ENCODE results near the gene METTL25.

METTL25 gene

DNA sequence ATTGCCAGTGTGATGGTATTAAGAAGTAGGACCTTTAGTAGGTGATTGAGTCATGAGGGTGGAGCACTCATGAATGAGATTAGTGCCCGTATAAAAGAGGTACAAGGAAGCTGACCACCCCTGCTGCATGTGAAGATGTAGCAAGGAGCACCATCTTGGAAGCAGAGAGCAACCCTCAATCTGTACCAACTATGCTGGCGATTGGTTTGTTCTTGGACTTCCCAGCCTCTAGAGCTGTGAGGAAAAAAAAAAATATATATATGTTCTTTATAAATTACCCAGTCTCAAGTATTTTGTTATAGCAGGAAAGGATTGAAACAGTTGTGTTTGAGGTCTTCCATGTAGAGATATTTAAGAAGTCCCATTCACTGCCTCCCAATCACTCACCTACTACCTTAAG, 16.9 kb downstream of the METTL25 start:
- no CpG with 5 or more reads among the region's 2 CpGs for WGBS (ENCODE audit: extremely low coverage, insufficient coverage, insufficient read length)
- no peak overlapping the region for H2AFZ ChIP-seq (ENCODE audit: insufficient read depth, low read length, poor library complexity)
- H3K9me3 ChIP-seq (ENCODE audit: insufficient read depth, low read depth, low read length), result peaks cover 3% of the 10 kb centered on the region
- no peak overlapping the region for H3K4me2 ChIP-seq (ENCODE audit: low read length)
- H4K91ac ChIP-seq (ENCODE audit: low read depth, low read length), result no peak overlapping the region
- no peaks in the 10 kb centered on the region for H3K4me1 ChIP-seq (ENCODE audit: control insufficient read depth in 1 of 2, insufficient read depth in 2 of 2, low read length in 2 of 2)
- H3K79me2 ChIP-seq (ENCODE audit: control insufficient read depth, insufficient read depth, low read length, poor library complexity), result no peaks in the 10 kb centered on the region
- no peak overlapping the region for H4K8ac ChIP-seq (ENCODE audit: low read depth, low read length)
- no peak overlapping the region for H3K27ac ChIP-seq (ENCODE audit: low read depth, low read length)
- H3K79me1 ChIP-seq (ENCODE audit: low read length), result no peaks in the 10 kb centered on the region
- H4K12ac ChIP-seq (ENCODE audit: low read depth, low read length), result no peak overlapping the region
- H3K14ac ChIP-seq (ENCODE audit: low read length), result no peak overlapping the region
- H2BK12ac ChIP-seq (ENCODE audit: low read length), result no peak overlapping the region
- H2BK120ac ChIP-seq (ENCODE audit: insufficient read depth, low read length, poor library complexity), result no peak overlapping the region
- H2BK5ac ChIP-seq (ENCODE audit: low read depth, low read length, poor library complexity), result no peak overlapping the region
- H2AK5ac ChIP-seq (ENCODE audit: low read length), result no peak overlapping the region
- no peaks in the 10 kb centered on the region for H3K36me3 ChIP-seq (ENCODE audit: control insufficient read depth in 1 of 2, insufficient read depth in 2 of 2, low read length in 2 of 2)
- H3K4me3 ChIP-seq (ENCODE audit: low read depth, low read length), result no peak overlapping the region
- H3K23ac ChIP-seq (ENCODE audit: low read length), result no peak overlapping the region
- no peak overlapping the region for H3K4ac ChIP-seq (ENCODE audit: low read depth, low read length)
- no peaks in the 10 kb centered on the region for H3K27me3 ChIP-seq (ENCODE audit: insufficient read depth, low read length)
- no peak overlapping the region for H3K18ac ChIP-seq (ENCODE audit: low read length)
- H3K9ac ChIP-seq (ENCODE audit: low read length), result no peak overlapping the region
- no peak for DNase-seq

DNA sequence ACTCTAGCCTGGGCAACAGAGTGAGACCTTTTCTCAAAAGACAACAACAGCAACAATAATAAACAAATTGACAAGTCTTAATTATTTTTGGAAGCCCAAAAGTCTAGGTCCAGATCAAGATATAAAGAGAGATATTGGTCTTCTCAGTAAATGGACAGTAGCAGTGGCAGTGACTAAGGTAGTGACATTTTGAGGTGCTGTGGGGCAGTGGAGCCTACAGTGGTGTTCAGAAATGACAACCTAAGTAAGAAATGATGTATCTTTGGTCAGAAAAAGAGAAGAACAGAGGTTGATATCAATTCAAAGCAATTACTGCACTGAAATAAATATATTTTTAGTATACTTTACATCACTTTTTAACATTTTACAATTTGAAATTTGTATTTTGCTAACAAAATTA, 20.7 kb downstream of the METTL25 start:
- H4K91ac ChIP-seq (ENCODE audit: low read depth, low read length), result no peak overlapping the region
- H3K27ac ChIP-seq (ENCODE audit: low read depth, low read length), result no peak overlapping the region
- no peak overlapping the region for H3K23ac ChIP-seq (ENCODE audit: low read length)
- no peak overlapping the region for H4K8ac ChIP-seq (ENCODE audit: low read depth, low read length)
- no peaks in the 10 kb centered on the region for H3K79me1 ChIP-seq (ENCODE audit: low read length)
- H3K79me2 ChIP-seq (ENCODE audit: control insufficient read depth, insufficient read depth, low read length, poor library complexity), result no peaks in the 10 kb centered on the region
- no peak overlapping the region for H2BK12ac ChIP-seq (ENCODE audit: low read length)
- H3K4me3 ChIP-seq (ENCODE audit: low read depth, low read length), result no peak overlapping the region
- no peak overlapping the region for H3K18ac ChIP-seq (ENCODE audit: low read length)
- no peak overlapping the region for H2BK5ac ChIP-seq (ENCODE audit: low read depth, low read length, poor library complexity)
- no peak overlapping the region for H2AFZ ChIP-seq (ENCODE audit: insufficient read depth, low read length, poor library complexity)
- H3K4ac ChIP-seq (ENCODE audit: low read depth, low read length), result no peak overlapping the region
- no peaks in the 10 kb centered on the region for H3K27me3 ChIP-seq (ENCODE audit: insufficient read depth, low read length)
- H3K4me1 ChIP-seq (ENCODE audit: control insufficient read depth in 1 of 2, insufficient read depth in 2 of 2, low read length in 2 of 2), result no peaks in the 10 kb centered on the region
- H2BK120ac ChIP-seq (ENCODE audit: insufficient read depth, low read length, poor library complexity), result no peak overlapping the region
- H3K14ac ChIP-seq (ENCODE audit: low read length), result no peak overlapping the region
- peaks cover under 1% of the 10 kb centered on the region for H3K9me3 ChIP-seq (ENCODE audit: insufficient read depth, low read depth, low read length)
- no peak overlapping the region for H3K4me2 ChIP-seq (ENCODE audit: low read length)
- DNase-seq, result no peak
- H4K12ac ChIP-seq (ENCODE audit: low read depth, low read length), result no peak overlapping the region
- H2AK5ac ChIP-seq (ENCODE audit: low read length), result no peak overlapping the region
- H3K9ac ChIP-seq (ENCODE audit: low read length), result no peak overlapping the region
- H3K36me3 ChIP-seq (ENCODE audit: control insufficient read depth in 1 of 2, insufficient read depth in 2 of 2, low read length in 2 of 2), result no peaks in the 10 kb centered on the region

DNA sequence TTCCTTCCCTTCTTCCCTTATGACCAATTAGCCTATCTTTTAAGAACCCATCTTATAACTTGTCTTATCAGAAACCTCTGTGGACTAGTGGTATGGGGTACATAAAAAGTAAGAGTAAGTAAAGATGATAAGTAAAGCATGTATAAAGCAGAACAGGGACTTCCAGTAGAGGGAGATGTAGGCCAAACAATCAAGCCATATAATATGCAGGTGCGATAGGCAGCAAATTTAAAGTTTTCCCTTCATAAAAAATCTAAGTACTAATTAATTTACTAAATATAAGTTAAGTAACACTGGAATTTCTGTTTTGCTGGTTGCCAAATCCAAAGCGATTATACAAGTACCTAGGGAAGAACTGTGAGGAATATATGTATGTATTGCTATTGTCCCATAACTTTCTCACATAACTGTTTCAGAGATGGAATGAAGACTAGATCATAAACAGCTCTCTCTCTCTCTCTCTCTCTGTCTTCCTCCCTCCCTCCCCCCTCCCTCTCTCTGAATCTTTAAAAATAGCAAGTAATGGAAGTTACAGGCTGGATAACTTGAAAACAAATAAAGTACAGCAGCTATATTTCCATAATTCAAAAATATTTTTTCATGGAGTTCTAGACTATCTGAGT, 25.7 kb downstream of the METTL25 start:
- Histone ChIP-seq H3K79me1 (ENCODE audit: low read length) (no peaks in the 10 kb centered on the region), H3K23ac (ENCODE audit: low read length) (no peak overlapping the region), H4K91ac (ENCODE audit: low read depth, low read length) (no peak overlapping the region), H2AK5ac (ENCODE audit: low read length) (no peak overlapping the region), H3K14ac (ENCODE audit: low read length) (no peak overlapping the region), H3K27me3 (ENCODE audit: insufficient read depth, low read length) (no peaks in the 10 kb centered on the region), H3K4ac (ENCODE audit: low read depth, low read length) (no peak overlapping the region), H3K27ac (ENCODE audit: low read depth, low read length) (no peak overlapping the region), H3K4me3 (ENCODE audit: low read depth, low read length) (no peak overlapping the region), H3K9ac (ENCODE audit: low read length) (no peak overlapping the region), H2BK5ac (ENCODE audit: low read depth, low read length, poor library complexity) (no peak overlapping the region), H3K9me3 (ENCODE audit: insufficient read depth, low read depth, low read length) (no peaks in the 10 kb centered on the region), H3K36me3 (ENCODE audit: control insufficient read depth in 1 of 2, insufficient read depth in 2 of 2, low read length in 2 of 2) (no peaks in the 10 kb centered on the region), H2BK120ac (ENCODE audit: insufficient read depth, low read length, poor library complexity) (no peak overlapping the region), H3K4me1 (ENCODE audit: control insufficient read depth in 1 of 2, insufficient read depth in 2 of 2, low read length in 2 of 2) (no peaks in the 10 kb centered on the region), H2BK12ac (ENCODE audit: low read length) (no peak overlapping the region), H3K4me2 (ENCODE audit: low read length) (no peak overlapping the region), H3K18ac (ENCODE audit: low read length) (no peak overlapping the region), H4K12ac (ENCODE audit: low read depth, low read length) (no peak overlapping the region), H3K79me2 (ENCODE audit: control insufficient read depth, insufficient read depth, low read length, poor library complexity) (no peaks in the 10 kb centered on the region), H2AFZ (ENCODE audit: insufficient read depth, low read length, poor library complexity) (no peak overlapping the region), H4K8ac (ENCODE audit: low read depth, low read length) (no peak overlapping the region)
- no CpG with 5 or more reads among the region's 2 CpGs for WGBS (ENCODE audit: extremely low coverage, insufficient coverage, insufficient read length)
- DNase-seq, result peak in 1 of 2 donors; percentile 17

DNA sequence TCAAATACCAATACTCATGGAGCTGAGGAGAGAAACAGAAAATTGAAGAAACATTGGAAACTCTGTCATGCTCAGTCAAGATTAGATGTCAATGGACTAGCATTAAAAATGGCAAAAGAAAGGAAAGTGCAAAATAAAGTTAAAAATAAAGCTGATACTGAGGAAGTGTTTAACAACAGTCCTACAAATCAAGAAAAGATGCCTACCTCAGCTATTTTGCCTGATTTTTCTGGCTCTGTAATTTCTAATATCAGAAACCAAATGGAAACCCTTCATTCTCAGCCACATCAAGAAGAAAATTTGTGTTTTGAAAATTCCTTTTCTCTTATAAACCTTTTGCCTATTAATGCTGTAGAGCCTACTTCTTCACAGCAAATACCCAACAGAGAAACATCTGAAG, 40.5 kb downstream of the METTL25 start:
- Histone ChIP-seq H2AFZ (ENCODE audit: insufficient read depth, low read length, poor library complexity) (no peak overlapping the region), H2BK5ac (ENCODE audit: low read depth, low read length, poor library complexity) (no peak overlapping the region), H4K8ac (ENCODE audit: low read depth, low read length) (no peak overlapping the region), H3K79me1 (ENCODE audit: low read length) (no peaks in the 10 kb centered on the region), H2BK120ac (ENCODE audit: insufficient read depth, low read length, poor library complexity) (no peak overlapping the region), H3K4me3 (ENCODE audit: low read depth, low read length) (no peak overlapping the region), H3K9me3 (ENCODE audit: insufficient read depth, low read depth, low read length) (no peaks in the 10 kb centered on the region), H2AK5ac (ENCODE audit: low read length) (no peak overlapping the region), H3K18ac (ENCODE audit: low read length) (no peak overlapping the region), H3K4me1 (ENCODE audit: control insufficient read depth in 1 of 2, insufficient read depth in 2 of 2, low read length in 2 of 2) (no peaks in the 10 kb centered on the region), H3K36me3 (ENCODE audit: control insufficient read depth in 1 of 2, insufficient read depth in 2 of 2, low read length in 2 of 2) (no peaks in the 10 kb centered on the region), H3K23ac (ENCODE audit: low read length) (no peak overlapping the region), H3K79me2 (ENCODE audit: control insufficient read depth, insufficient read depth, low read length, poor library complexity) (no peaks in the 10 kb centered on the region), H4K91ac (ENCODE audit: low read depth, low read length) (no peak overlapping the region), H3K27ac (ENCODE audit: low read depth, low read length) (no peak overlapping the region), H3K14ac (ENCODE audit: low read length) (no peak overlapping the region), H3K4me2 (ENCODE audit: low read length) (no peak overlapping the region), H3K4ac (ENCODE audit: low read depth, low read length) (no peak overlapping the region), H3K9ac (ENCODE audit: low read length) (no peak overlapping the region), H2BK12ac (ENCODE audit: low read length) (no peak overlapping the region), H4K12ac (ENCODE audit: low read depth, low read length) (no peak overlapping the region), H3K27me3 (ENCODE audit: insufficient read depth, low read length) (no peaks in the 10 kb centered on the region)
- no peak for DNase-seq

All from trophoblast cell (in vitro differentiated cells and primary cell).